Transverse colon (tissue), 4 donors: ENCODE data around the gene WNT9A.

ENCODE experiments used
- EP300 ChIP-seq: sonication (generic); formaldehyde crosslinking; IDR thresholded peaks from one replicate; pipeline ENCODE4 v1.6.1; 2017; ENCODE audit warnings: antibody characterized with exemption, low read depth
- POLR2A ChIP-seq: fragments of 450-650 bp; IDR thresholded peaks from one replicate; pipeline ENCODE4 v1.6.1; 2016; ENCODE audit warnings: antibody characterized with exemption, mild to moderate bottlenecking, moderate library complexity
- POLR2AphosphoS5 ChIP-seq, 3 donors: sonication (generic); formaldehyde crosslinking; IDR thresholded peaks; one replicate each; pipeline ENCODE4 v1.6.1; 2016; ENCODE audit warnings: antibody characterized with exemption in 3 of 3
- TF ChIP-seq, protein P1 (sequence below), 5 experiments: fragments of 200-600 bp in 3 of 5; fragments of 450-650 bp in 2 of 5; sonication (generic) in 3 of 5; IDR thresholded peaks; 1 replicate in 2 of 5; 2 replicates in 3 of 5; pipeline ENCODE4 v1.5.1; 2016 to 2017; ENCODE audit warnings: antibody characterized with exemption in 5 of 5, inconsistent platforms in 3 of 5, mild to moderate bottlenecking in 2 of 5, moderate library complexity in 1 of 5

GRCh38 chr1:227926216-227926791, 21.4 kb downstream of the WNT9A start:
- TF ChIP-seq, protein P1, sequence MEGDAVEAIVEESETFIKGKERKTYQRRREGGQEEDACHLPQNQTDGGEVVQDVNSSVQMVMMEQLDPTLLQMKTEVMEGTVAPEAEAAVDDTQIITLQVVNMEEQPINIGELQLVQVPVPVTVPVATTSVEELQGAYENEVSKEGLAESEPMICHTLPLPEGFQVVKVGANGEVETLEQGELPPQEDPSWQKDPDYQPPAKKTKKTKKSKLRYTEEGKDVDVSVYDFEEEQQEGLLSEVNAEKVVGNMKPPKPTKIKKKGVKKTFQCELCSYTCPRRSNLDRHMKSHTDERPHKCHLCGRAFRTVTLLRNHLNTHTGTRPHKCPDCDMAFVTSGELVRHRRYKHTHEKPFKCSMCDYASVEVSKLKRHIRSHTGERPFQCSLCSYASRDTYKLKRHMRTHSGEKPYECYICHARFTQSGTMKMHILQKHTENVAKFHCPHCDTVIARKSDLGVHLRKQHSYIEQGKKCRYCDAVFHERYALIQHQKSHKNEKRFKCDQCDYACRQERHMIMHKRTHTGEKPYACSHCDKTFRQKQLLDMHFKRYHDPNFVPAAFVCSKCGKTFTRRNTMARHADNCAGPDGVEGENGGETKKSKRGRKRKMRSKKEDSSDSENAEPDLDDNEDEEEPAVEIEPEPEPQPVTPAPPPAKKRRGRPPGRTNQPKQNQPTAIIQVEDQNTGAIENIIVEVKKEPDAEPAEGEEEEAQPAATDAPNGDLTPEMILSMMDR (IDR thresholded peaks at IDR 0.05): no peak
- TF ChIP-seq POLR2A (no peak), POLR2AphosphoS5 (IDR thresholded peaks at IDR 0.05) (no peak), EP300 (no peak)
